Measurements from ENCODE around the gene QKI. TPM values are rescaled to one million over a fixed set of nuclear protein-coding genes. Genes with fewer than 3 reads are reported as not detected.

The QKI gene
- total RNA-seq, 4 donors from 2014 or later, result 126 to 199 (median 142) TPM

DNA sequence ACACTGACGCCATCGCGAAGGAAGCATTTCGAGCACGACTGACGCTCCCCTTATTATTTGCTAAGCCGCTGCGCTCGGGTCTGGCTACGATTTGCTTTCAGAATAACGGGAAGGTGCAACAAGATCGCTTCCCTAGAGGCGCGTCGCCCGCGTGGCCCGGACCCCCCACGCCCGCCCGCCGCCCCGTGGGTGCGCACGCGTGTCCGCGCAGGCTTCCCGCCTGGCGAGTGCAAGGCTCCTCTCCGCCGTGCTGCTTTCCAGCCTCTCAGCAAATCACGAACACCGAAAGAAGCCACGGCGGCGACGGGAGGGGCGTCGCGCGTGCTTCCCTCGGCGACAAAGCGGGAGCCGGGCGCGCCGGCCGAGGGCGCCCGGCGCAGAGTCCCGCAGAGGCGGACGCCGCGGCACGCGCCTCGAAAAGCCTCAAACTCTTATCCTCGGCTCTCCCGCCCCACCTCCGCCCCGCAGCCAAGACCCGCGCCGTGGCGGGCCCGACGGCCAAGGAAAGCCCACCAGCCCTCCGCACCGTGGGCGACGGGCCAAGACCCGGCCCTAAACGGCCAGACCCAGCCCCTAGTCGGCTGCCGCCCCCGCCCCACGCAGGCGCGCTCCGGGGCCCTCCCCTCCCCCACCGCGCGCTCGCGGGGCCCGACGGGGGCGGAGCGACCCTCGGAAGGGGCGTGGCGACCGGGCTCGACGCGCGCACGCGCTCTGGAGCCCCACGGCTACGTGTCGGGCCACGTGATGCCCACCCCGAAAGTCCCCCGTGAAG lies 987 bp upstream of the QKI start:
- TF ChIP-seq, protein P1, sequence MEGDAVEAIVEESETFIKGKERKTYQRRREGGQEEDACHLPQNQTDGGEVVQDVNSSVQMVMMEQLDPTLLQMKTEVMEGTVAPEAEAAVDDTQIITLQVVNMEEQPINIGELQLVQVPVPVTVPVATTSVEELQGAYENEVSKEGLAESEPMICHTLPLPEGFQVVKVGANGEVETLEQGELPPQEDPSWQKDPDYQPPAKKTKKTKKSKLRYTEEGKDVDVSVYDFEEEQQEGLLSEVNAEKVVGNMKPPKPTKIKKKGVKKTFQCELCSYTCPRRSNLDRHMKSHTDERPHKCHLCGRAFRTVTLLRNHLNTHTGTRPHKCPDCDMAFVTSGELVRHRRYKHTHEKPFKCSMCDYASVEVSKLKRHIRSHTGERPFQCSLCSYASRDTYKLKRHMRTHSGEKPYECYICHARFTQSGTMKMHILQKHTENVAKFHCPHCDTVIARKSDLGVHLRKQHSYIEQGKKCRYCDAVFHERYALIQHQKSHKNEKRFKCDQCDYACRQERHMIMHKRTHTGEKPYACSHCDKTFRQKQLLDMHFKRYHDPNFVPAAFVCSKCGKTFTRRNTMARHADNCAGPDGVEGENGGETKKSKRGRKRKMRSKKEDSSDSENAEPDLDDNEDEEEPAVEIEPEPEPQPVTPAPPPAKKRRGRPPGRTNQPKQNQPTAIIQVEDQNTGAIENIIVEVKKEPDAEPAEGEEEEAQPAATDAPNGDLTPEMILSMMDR (IDR thresholded peaks at IDR 0.05), result no peak
- TF ChIP-seq POLR2A (IDR thresholded peaks at IDR 0.05), result peak in 1 of 2 donors; percentile 33
- 0 to 1% methylated on average over 36 to 82 of the region's 109 CpGs for WGBS, 2 donors
- intact Hi-C loops (cut with DNase I; ENCODE audit: low total_unique reads), result no loop called here
- peak overlapping the region; percentile 72 for H3K4me3 ChIP-seq (ENCODE audit: low read depth, poor library complexity, severe bottlenecking)
- DNase-seq (ENCODE audit: low spot score in 2 of 2), result peak; percentile 84 to 96

DNA sequence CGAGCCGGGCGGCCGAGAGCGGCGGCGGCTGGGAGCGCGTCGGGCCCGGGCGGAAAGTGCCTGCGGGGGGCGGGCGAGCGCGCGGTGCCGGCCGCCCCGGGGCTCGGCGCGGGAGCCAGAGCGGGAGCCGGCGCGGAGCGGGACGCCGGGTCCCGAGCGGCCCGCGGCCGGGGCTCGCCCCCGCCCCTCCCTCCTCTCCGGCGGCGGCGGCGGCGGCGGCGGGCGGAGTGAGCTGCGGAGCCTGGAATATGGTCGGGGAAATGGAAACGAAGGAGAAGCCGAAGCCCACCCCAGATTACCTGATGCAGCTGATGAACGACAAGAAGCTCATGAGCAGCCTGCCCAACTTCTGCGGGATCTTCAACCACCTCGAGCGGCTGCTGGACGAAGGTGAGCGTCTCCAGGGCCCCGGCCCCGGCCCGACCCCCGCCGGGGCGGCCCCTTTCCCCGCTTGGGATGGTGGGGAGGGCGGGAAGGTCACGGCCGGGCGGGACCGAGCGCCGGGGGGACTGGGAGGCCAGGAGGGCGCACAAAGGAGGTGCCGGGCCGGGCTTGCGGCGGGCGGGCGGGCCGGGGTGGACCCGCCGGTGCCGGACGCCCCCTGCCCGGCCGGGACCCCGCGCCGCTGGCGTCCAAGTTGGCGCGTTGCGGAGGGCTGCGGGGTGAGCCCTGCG lies 565 bp downstream of the QKI start:
- TF ChIP-seq POLR2A (IDR thresholded peaks at IDR 0.05), result no peak
- TF ChIP-seq, protein P1 (IDR thresholded peaks at IDR 0.05), result no peak
- intact Hi-C loops (cut with DNase I; ENCODE audit: low total_unique reads), result no loop called here
- peak in 1 of 2 donors; percentile 84 for DNase-seq (ENCODE audit: low spot score in 2 of 2)
- 0 to 3% methylated on average over 6 to 23 of the region's 94 CpGs for WGBS, 2 donors
- peak overlapping the region; percentile 98 for H3K4me3 ChIP-seq (ENCODE audit: low read depth, poor library complexity, severe bottlenecking)

DNA sequence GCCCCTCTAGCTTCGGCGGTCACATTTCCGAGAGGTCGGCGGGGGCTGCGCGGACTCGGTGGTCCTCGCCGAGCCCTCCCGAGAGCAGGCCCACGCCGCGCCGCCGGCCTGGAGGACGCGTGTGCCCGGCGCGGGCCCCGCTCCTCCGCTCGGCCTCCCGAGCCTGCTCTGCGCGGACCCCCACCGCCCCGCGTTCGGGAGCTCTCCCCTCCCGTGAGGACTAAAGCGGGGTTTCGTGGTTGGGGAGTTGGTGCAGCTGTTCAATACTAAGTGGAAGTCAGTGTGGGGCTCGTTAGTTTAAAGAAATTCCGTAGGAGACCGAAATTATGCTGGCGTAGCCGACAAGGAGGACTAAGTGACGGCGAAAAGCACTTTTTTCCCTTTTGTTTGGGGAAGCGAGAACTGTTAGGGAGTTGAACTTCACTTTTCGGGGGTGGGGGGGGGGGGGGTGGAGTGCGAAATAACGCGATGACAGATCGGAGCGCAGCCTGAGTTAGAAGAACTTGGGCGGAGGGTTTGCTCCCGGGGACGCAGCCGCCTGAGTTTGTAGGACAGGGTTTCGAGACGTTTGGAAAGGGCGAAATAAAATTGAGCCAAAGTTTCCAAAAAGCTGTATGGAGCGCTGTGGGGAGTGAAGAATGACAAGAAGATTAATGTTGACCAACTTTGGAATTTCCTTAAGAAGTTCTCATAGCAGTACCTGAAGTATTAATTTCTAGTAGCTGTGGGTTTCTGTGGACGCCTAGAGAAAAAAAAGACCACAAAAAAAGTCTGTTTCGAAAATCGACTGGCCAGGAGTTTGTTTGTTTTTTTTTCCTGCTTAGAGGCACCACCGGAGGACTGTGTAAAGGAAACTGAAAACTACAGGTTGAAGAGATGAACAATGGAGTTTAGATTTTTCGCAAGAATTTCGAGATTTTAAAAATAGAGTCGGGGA lies 1.4 kb downstream of the QKI start:
- 0 to 1% methylated on average over 35 to 40 of the region's 63 CpGs for WGBS, 2 donors
- TF ChIP-seq POLR2A (IDR thresholded peaks at IDR 0.05), result no peak
- TF ChIP-seq, protein P1 (IDR thresholded peaks at IDR 0.05), result no peak

DNA sequence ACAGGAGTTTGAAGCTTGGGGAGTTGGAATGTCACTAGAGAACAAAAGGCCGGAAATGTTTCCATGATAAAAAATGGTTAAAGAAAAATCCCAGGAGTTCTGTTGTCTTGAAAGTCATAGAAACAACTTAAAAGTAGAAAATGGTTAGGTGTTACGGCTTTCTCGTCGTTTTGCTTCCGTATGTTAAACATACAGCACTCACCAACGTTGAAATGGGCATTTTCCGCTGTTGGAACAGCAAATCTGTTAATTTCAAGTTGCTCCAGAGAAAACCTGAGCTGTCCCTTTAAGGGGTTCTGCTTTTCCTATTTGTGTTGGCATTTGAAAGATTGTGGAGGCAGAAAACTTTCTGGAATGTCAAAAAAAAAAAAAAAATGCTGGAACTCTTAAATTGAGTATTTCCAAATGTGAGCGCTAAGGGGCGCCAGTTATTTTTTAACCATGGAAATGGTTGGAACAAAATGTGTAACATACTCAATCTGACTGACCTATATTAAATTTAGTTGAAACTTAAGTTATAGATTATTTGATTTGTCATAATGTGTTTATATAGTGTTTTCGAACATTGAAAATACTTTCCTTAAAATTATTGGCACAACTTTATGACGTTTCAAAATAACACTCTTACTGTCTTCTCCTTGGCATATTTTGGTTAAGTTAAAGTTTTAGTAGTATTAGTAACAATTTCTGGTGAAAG lies 2.2 kb downstream of the QKI start:
- no peak for TF ChIP-seq POLR2A (IDR thresholded peaks at IDR 0.05)
- TF ChIP-seq, protein P1 (IDR thresholded peaks at IDR 0.05), result no peak
- DNase-seq (ENCODE audit: low spot score in 2 of 2), result peak in 1 of 2 donors; percentile 64
- peak overlapping the region; percentile 98 for H3K4me3 ChIP-seq (ENCODE audit: low read depth, poor library complexity, severe bottlenecking)
- intact Hi-C loops (cut with DNase I; ENCODE audit: low total_unique reads), result no loop called here
- WGBS, 2 donors, result 1% methylated on average over 11 of the region's 11 CpGs

More for the DNA sequence above, 1.4 kb downstream of the QKI start:
- peak; percentile 47 to 89 for DNase-seq (ENCODE audit: low spot score in 2 of 2)
- intact Hi-C loops (cut with DNase I; ENCODE audit: low total_unique reads), result no loop called here
- peak overlapping the region; percentile 98 for H3K4me3 ChIP-seq (ENCODE audit: low read depth, poor library complexity, severe bottlenecking)

DNA sequence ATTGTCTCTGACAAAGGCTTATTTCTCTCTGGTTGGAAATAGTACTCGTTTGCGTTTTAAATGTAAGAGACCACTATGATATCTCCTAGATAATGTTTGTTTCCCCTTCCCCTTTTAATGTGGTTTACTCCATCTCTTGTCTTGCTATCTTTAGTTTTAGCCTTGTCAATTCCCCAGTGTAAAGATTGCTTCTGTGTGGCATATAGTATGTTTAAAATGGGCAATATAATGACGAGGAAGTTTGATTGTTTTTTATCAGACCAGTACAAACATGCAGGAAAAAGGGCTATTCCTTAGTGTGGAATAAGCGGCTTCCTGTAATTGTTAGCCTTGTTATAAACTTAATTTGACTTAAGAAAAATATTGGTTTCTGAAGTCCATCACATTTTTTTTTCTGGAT lies 3.1 kb downstream of the QKI start:
- 4 to 6% methylated on average over 4 of the region's 4 CpGs for WGBS, 2 donors
- no peak for DNase-seq (ENCODE audit: low spot score in 2 of 2)
- no peak for TF ChIP-seq POLR2A (IDR thresholded peaks at IDR 0.05)
- TF ChIP-seq, protein P1 (IDR thresholded peaks at IDR 0.05), result no peak
- intact Hi-C loops (cut with DNase I; ENCODE audit: low total_unique reads), result no loop called here
- no peak overlapping the region for H3K4me3 ChIP-seq (ENCODE audit: low read depth, poor library complexity, severe bottlenecking)

All from lower leg skin (tissue), 4 donors.